Prostate gland (tissue), 2 donors: ENCODE results near the gene TNFRSF13B.

Experiments
- CTCF ChIP-seq, 4 experiments: fragments of 200-600 bp in 2 of 4; fragments of 450-650 bp in 2 of 4; sonication (generic) in 2 of 4; IDR thresholded peaks; 1 replicate in 3 of 4; 2 replicates in 1 of 4; pipeline ENCODE4 v1.5.1; 2016 to 2019; ENCODE audit warnings: antibody characterized with exemption in 4 of 4, mild to moderate bottlenecking in 2 of 4, moderate library complexity in 2 of 4
- POLR2A ChIP-seq: fragments of 450-650 bp; IDR thresholded peaks from one replicate; pipeline ENCODE4 v1.6.1; 2016; ENCODE audit warnings: antibody characterized with exemption, mild to moderate bottlenecking

DNA sequence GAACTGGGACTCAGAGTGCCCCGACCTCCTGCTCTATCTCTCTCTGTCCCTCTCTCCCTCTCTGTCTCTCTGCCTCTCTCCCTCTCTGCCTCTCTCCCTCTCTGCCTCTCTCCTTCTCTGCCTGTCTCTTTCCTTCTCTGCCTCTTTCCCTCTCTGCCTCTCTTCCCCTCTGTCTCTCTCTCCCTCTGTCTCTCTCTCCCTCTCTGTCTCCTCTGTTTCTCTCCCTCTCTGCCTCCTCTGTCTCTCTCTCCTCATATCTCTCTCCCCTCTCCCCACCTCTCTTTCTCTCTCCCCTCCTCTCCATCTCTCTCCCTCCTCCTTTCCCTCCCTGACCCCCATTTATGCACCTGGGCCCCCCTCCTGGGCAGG is 32.7 kb downstream of the TNFRSF13B start:
- TF ChIP-seq POLR2A (no peak), CTCF (IDR thresholded peaks at IDR 0.05) (no peak)
